K562 (cell line): ENCODE results near the gene RUNX1. TPM values are rescaled to one million over a fixed set of nuclear protein-coding genes. Genes with fewer than 3 reads are reported as not detected.
A peak's percentile ranks its signal among the peaks of the same experiment; 100 is the strongest.

Source experiments
- CHD4 ChIP-seq: fragments of 200-600 bp; sonication (generic); IDR thresholded peaks from 3 replicates; pipeline ENCODE4 v1.6.1; 2012; ENCODE audit warnings: low read depth, mild to moderate bottlenecking, mixed read lengths, low read length, inconsistent platforms; ENCODE audit not compliant: insufficient read depth, insufficient replicate concordance, poor library complexity, severe bottlenecking
- CREB1 ChIP-seq, 2 experiments: sonication (generic) in 1 of 2; formaldehyde crosslinking in 1 of 2; IDR thresholded peaks; 2 replicates each; pipeline versions ENCODE4 v1.6.1 to v1.8.0; 2012 to 2022; ENCODE audit warnings: inconsistent platforms in 1 of 2, mild to moderate bottlenecking in 1 of 2, missing genetic modification reagents in 1 of 2, moderate library complexity in 1 of 2
- GATA2 ChIP-seq: sonication (generic); formaldehyde crosslinking; IDR thresholded peaks from 2 replicates; pipeline ENCODE4 v1.4.0; 2020; ENCODE audit warnings: mild to moderate bottlenecking, missing genetic modification reagents
- ILF3 ChIP-seq: fragments of 450-650 bp; IDR thresholded peaks from 2 replicates; pipeline ENCODE4 v1.6.1; 2018; ENCODE audit warnings: antibody characterized with exemption, mild to moderate bottlenecking, moderate library complexity, borderline replicate concordance
- MAFF ChIP-seq: IDR thresholded peaks from 2 replicates; pipeline ENCODE4 v1.6.1; 2012; ENCODE audit warnings: low read length, improper control_type of control experiment
- MYC ChIP-seq, 2 experiments: fragments of 250-450 bp in 1 of 2; sonication (Bioruptor Pico) in 1 of 2; IDR thresholded peaks; 2 replicates each; pipeline versions ENCODE4 v1.5.1 to v1.6.1; 2012 to 2021; ENCODE audit warnings: low read depth in 2 of 2, borderline replicate concordance in 1 of 2, improper control_type of control experiment in 1 of 2, low read length in 1 of 2, mild to moderate bottlenecking in 1 of 2, moderate library complexity in 1 of 2
- NFXL1 ChIP-seq: fragments of 450-650 bp; formaldehyde crosslinking; IDR thresholded peaks from 2 replicates; pipeline ENCODE4 v1.4.0; 2021; ENCODE audit warnings: mild to moderate bottlenecking
- NR2C2 ChIP-seq, 2 experiments: fragments of 200-800 bp in 1 of 2; sonication (Bioruptor generic) in 1 of 2; sonication (generic) in 1 of 2; formaldehyde crosslinking in 1 of 2; IDR thresholded peaks; 2 replicates each; pipeline versions ENCODE4 v1.6.1 to v1.8.0; 2016 to 2022; ENCODE audit warnings: mild to moderate bottlenecking in 1 of 2, missing compliant biosample characterization in 1 of 2, missing genetic modification characterization in 1 of 2, missing genetic modification reagents in 1 of 2
- SRSF1 ChIP-seq: fragments of 200-400 bp; formaldehyde crosslinking; IDR thresholded peaks from 2 replicates; pipeline ENCODE4 v1.6.1; 2017; ENCODE audit warnings: mild to moderate bottlenecking, low read depth, low read length, moderate library complexity
- YY1 ChIP-seq, 3 experiments: IDR thresholded peaks; 2 replicates each; pipeline ENCODE4 v1.6.1; 2011; ENCODE audit warnings: low read length in 2 of 3, mild to moderate bottlenecking in 2 of 3, moderate library complexity in 2 of 3, borderline replicate concordance in 1 of 3, control low read depth in 1 of 3, low read depth in 1 of 3; ENCODE audit not compliant: insufficient read depth in 3 of 3, insufficient replicate concordance in 2 of 3, control insufficient read depth in 1 of 3, insufficient read length in 1 of 3; ENCODE audit errors: extremely low read depth in 1 of 3
- ZKSCAN8 ChIP-seq: fragments of 200-800 bp; sonication (Bioruptor generic); IDR thresholded peaks from 2 replicates; pipeline ENCODE4 v1.6.1; 2016; ENCODE audit warnings: missing genetic modification characterization, missing compliant biosample characterization
- ZNF444 ChIP-seq: fragments of 250-450 bp; sonication (Bioruptor Pico); IDR thresholded peaks from 2 replicates; pipeline ENCODE4 v1.4.0; 2020; ENCODE audit warnings: mild to moderate bottlenecking, moderate library complexity
- ZNF830 ChIP-seq: fragments of 250-450 bp; sonication (Bioruptor Pico); IDR thresholded peaks from 2 replicates; pipeline ENCODE4 v1.5.0; 2021; ENCODE audit warnings: mild to moderate bottlenecking
- polyA plus RNA-seq, 8 experiments: library from polyadenylated mRNA; depleted of rRNA in 4 of 8; stranded (reverse) in 5 of 8; unstranded in 3 of 8; fragments of >200 nt; fragmentation: Nextera tagmentation in 2 of 8; fragmentation: Illumina TruSeq in 1 of 8; extraction: Ambion mirVana in 2 of 8; extraction: Trizol in 1 of 8; gene quantifications; 2 replicates each; pipeline versions ENCODE4 v1.2.1 to v1.2.3, GENCODE V29; 2011 to 2014; ENCODE audit warnings: inconsistent platforms in 1 of 8, missing spikeins in 1 of 8
- total RNA-seq, 7 experiments: library from RNA; depleted of rRNA in 6 of 7; stranded (reverse); fragments of >200 nt in 6 of 7; fragmentation: Illumina TruSeq in 2 of 7; extraction: Trizol in 2 of 7; gene quantifications; 2 replicates each; pipeline versions ENCODE4 v1.2.1 to v1.2.3, GENCODE V29; 2011 to 2021; ENCODE audit warnings: low replicate concordance in 1 of 7
- TF ChIP-seq, protein P1 (sequence below): fragments of 250-450 bp; sonication (Bioruptor Pico); IDR thresholded peaks from 2 replicates; pipeline ENCODE4 v1.9.0; 2021; ENCODE audit warnings: mild to moderate bottlenecking
- TF ChIP-seq, protein P2 (sequence below): sonication (generic); formaldehyde crosslinking; IDR thresholded peaks from 2 replicates; pipeline ENCODE4 v1.9.0; 2022; ENCODE audit warnings: mild to moderate bottlenecking, missing genetic modification reagents

The RUNX1 gene
- total and polyA plus RNA-seq, 9 of the 15 experiments (the other 6 are each of a cell fraction or from before 2014, with no cell fraction given) = 2.2 to 68.6 (median 17.8) TPM

DNA sequence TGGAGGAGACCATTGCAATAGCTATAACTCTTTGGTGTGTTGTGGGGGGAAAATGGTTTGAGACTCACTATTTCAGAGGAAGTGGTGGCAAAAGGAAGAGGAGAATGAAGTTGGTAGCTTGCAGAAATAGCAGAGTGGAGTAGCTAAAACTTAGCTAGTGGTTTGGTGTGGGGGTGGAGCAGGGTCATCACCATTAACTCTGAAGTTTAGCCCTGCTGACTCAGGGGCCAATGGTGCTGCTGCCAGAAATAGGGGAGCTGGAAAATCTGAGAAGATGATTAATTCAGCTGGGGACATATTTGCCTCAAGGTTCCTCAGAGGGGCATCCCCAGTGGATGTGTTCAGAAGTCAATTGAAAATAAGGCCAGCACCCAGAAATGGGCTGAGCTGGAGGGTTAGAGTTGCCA is 65.4 kb downstream of the RUNX1 start (continued):
- TF ChIP-seq ILF3 (no peak), ZNF444 (CRISPR knock-in tag) (no peak), CREB1 (IDR thresholded peaks at IDR 0.05) (no peak), CREB1 (CRISPR knock-in tag; IDR thresholded peaks at IDR 0.05) (no peak), SRSF1 (no peak), MAFF (peak; percentile 8; the same call in 1 of the 2 replicates), NFXL1 (CRISPR knock-in tag) (no peak), NR2C2 (CRISPR knock-in tag; IDR thresholded peaks at IDR 0.05) (no peak), NR2C2 (tag; IDR thresholded peaks at IDR 0.05) (peak; percentile 33; the same call in 1 of the 2 replicates), CHD4 (no peak), ZNF830 (CRISPR knock-in tag) (no peak), MYC (IDR thresholded peaks at IDR 0.05; ENCODE audit: low read depth, low read length) (no peak), MYC (CRISPR knock-in tag; IDR thresholded peaks at IDR 0.05; ENCODE audit: borderline replicate concordance, low read depth) (no peak), YY1 (IDR thresholded peaks at IDR 0.05; ENCODE audit: borderline replicate concordance in 1 of 3, control insufficient read depth in 1 of 3, extremely low read depth in 1 of 3, insufficient read depth in 3 of 3, insufficient read length in 1 of 3, insufficient replicate concordance in 2 of 3, low read depth in 1 of 3, low read length in 2 of 3) (peak in 1 of 3 experiments; percentile 18), ZKSCAN8 (CRISPR knock-in tag) (no peak), GATA2 (CRISPR knock-in tag) (no peak)
- TF ChIP-seq, protein P1, sequence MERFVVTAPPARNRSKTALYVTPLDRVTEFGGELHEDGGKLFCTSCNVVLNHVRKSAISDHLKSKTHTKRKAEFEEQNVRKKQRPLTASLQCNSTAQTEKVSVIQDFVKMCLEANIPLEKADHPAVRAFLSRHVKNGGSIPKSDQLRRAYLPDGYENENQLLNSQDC = no peak
- TF ChIP-seq, protein P2, sequence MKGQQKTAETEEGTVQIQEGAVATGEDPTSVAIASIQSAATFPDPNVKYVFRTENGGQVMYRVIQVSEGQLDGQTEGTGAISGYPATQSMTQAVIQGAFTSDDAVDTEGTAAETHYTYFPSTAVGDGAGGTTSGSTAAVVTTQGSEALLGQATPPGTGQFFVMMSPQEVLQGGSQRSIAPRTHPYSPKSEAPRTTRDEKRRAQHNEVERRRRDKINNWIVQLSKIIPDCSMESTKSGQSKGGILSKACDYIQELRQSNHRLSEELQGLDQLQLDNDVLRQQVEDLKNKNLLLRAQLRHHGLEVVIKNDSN (CRISPR knock-in tag) = no peak
